Breast epithelium (tissue), 4 donors: ENCODE results near the gene TOMM22. TPM values are rescaled to one million over a fixed set of nuclear protein-coding genes. Genes with fewer than 3 reads are reported as not detected.
A peak's percentile ranks its signal among the peaks of the same experiment; 100 is the strongest.

Experiments used
- DNase-seq, 2 donors: peaks; one replicate each; pipeline ENCODE4 v3.0.0-alpha.2; 2019; ENCODE audit warnings: low spot score in 2 of 2
- H3K27ac ChIP-seq, 2 donors: fragments of 200-600 bp; sonication (generic) in 1 of 2; one replicate each; pipeline ENCODE4 v1.5.1; 2016 to 2019; ENCODE audit warnings: mild to moderate bottlenecking in 1 of 2
- H3K27me3 ChIP-seq, 2 donors: fragments of 200-600 bp; sonication (generic) in 1 of 2; one replicate each; pipeline versions ENCODE4 v1.5.1 to v1.6.0; 2017 to 2019; ENCODE audit warnings: control low read depth in 1 of 2, mild to moderate bottlenecking in 1 of 2
- H3K36me3 ChIP-seq: fragments of 200-600 bp; one replicate; pipeline ENCODE4 v1.5.1; 2019
- H3K4me1 ChIP-seq, 2 donors: fragments of 200-600 bp; sonication (generic); one replicate each; pipeline ENCODE4 v1.5.1; 2016 to 2019; ENCODE audit warnings: control low read depth in 1 of 2
- H3K4me3 ChIP-seq, 3 donors: fragments of 200-600 bp; sonication (generic); 1 replicate in 2 of 3; 2 replicates in 1 of 3; pipeline ENCODE4 v1.5.1; 2016 to 2019; ENCODE audit warnings: mild to moderate bottlenecking in 3 of 3, moderate library complexity in 2 of 3
- H3K9me3 ChIP-seq, 2 donors: fragments of 200-600 bp; sonication (generic) in 1 of 2; one replicate each; pipeline ENCODE4 v1.5.1; 2016 to 2019; ENCODE audit warnings: control low read depth in 1 of 2
- POLR2A ChIP-seq: fragments of 450-650 bp; IDR thresholded peaks from one replicate; pipeline ENCODE4 v1.6.1; 2016; ENCODE audit warnings: antibody characterized with exemption, mild to moderate bottlenecking, moderate library complexity
- POLR2AphosphoS5 ChIP-seq, 3 donors: sonication (generic); formaldehyde crosslinking; IDR thresholded peaks; one replicate each; pipeline ENCODE4 v1.6.1; 2017; ENCODE audit warnings: antibody characterized with exemption in 3 of 3
- intact Hi-C: fragments of 100-400 bp; cut with DNase I; formaldehyde crosslinking; loops from one replicate; pipeline ENCODE4 v1.15.1; 2023; ENCODE audit warnings: low total_unique reads
- total RNA-seq, 3 donors: library from RNA; depleted of rRNA; stranded (reverse); fragments of >200 nt; gene quantifications; one replicate each; pipeline ENCODE4 v1.1.0, GENCODE V29; 2016
- TF ChIP-seq, protein P1 (sequence below), 3 donors: fragments of 450-650 bp; IDR thresholded peaks; one replicate each; pipeline ENCODE4 v1.5.1; 2016 to 2017; ENCODE audit warnings: antibody characterized with exemption in 3 of 3, mild to moderate bottlenecking in 3 of 3, moderate library complexity in 3 of 3

TOMM22 gene
- total RNA-seq, 3 donors from 2014 or later = 30.6 to 37.3 (median 32.8) TPM

DNA sequence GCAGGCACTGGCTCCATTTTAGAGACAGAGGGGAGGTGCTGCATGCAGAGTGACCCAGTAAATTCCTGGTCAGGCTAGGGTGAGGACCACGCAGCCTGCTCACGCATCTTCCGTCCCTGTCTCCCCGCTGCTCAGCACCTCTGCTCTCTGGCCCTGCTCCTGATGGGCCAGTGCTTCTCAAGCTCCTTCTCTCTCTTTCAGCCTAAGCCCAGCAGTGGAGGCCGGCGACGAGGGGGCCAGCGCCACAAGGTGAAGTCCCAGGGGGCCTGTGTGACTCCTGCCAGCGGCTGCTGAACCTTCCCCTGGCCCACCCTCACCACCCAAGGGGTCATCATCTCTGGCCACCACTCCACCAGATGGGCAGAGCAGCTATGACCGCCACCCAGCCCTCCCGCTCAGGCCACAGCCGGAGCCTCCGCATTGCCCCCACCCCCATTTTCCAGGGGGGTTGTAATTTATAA lies 48.7 kb downstream of the TOMM22 start:
- Histone ChIP-seq H3K36me3 (peaks cover 18% of the 10 kb centered on the region), H3K4me3 (no peak overlapping the region), H3K9me3 (no peaks in the 10 kb centered on the region), H3K27ac (no peak overlapping the region), H3K4me1 (peaks cover 12 to 20% of the 10 kb centered on the region in 2 donors), H3K27me3 (no peaks in the 10 kb centered on the region)
- intact Hi-C loops = loop anchor here (5.0 kb wide), 1 partner anchor 562 kb away; no protein-coding TSS in a partner anchor
- DNase-seq = no peak
- TF ChIP-seq, protein P1, sequence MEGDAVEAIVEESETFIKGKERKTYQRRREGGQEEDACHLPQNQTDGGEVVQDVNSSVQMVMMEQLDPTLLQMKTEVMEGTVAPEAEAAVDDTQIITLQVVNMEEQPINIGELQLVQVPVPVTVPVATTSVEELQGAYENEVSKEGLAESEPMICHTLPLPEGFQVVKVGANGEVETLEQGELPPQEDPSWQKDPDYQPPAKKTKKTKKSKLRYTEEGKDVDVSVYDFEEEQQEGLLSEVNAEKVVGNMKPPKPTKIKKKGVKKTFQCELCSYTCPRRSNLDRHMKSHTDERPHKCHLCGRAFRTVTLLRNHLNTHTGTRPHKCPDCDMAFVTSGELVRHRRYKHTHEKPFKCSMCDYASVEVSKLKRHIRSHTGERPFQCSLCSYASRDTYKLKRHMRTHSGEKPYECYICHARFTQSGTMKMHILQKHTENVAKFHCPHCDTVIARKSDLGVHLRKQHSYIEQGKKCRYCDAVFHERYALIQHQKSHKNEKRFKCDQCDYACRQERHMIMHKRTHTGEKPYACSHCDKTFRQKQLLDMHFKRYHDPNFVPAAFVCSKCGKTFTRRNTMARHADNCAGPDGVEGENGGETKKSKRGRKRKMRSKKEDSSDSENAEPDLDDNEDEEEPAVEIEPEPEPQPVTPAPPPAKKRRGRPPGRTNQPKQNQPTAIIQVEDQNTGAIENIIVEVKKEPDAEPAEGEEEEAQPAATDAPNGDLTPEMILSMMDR (IDR thresholded peaks at IDR 0.05) = no peak
- TF ChIP-seq POLR2A = no peak
- no peak for TF ChIP-seq POLR2AphosphoS5 (IDR thresholded peaks at IDR 0.05)

DNA sequence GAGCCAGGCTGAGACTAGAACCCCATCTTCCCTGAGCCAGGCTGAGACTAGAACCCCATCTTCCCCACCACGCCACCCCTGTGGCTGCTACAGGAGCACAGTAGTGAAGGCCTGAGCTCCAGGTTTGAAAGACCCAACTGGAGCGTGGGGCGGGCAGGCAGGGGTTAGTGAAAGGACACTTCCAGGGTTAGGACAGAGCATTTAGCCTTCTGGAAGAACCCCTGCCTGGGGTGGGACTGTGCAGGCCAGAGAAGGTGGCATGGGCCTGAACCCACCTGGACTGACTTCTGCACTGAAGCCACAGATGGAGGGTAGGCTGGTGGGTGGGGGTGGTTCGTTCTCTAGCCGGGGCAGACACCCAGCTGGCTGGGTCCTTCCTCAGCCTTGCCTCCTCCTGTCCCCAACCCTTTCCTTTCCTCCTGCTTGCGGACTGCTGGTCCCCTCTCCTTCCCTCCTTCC lies 50.0 kb downstream of the TOMM22 start:
- TF ChIP-seq POLR2A = no peak
- TF ChIP-seq, protein P1 (IDR thresholded peaks at IDR 0.05) = no peak

DNA sequence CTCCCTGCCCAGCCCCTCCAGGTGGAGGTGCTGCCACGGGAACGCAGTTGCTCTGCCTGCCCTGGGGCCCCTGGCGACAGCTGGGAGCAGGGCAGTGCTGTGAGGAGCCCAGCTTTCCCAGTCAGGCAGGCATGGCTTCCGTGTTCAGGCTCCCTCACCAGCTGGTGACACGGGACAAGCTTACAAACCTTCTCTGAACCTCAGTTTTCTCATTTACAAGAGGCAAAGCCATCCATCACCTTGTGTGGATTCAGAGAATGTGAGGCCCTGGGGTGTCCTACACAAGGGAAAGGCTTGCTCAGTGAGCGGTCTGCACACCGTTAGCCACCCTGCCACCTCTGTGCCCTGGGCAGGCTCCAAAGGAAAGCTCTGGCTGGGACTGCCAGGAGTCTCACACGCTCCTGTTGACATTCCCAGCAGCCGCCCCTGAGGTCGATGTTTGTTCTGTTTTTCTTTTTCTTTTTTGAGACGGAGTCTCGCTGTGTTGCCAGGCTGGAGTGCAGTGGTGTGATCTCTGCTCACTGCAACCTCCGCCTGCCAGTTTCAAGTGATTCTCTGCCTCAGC lies 50.6 kb downstream of the TOMM22 start:
- peaks cover 20% of the 10 kb centered on the region for H3K36me3 ChIP-seq

More for the DNA sequence above, 50.0 kb downstream of the TOMM22 start:
- Histone ChIP-seq H3K4me3 (no peak overlapping the region), H3K9me3 (no peaks in the 10 kb centered on the region), H3K36me3 (peaks cover 18% of the 10 kb centered on the region), H3K4me1 (peaks cover 12 to 20% of the 10 kb centered on the region in 2 donors), H3K27ac (peak overlapping the region; percentile 81 to 87), H3K27me3 (no peaks in the 10 kb centered on the region)
- intact Hi-C loops = loop anchor here (5.0 kb wide), 1 partner anchor 561 kb away; no protein-coding TSS in a partner anchor
- DNase-seq = no peak

DNA sequence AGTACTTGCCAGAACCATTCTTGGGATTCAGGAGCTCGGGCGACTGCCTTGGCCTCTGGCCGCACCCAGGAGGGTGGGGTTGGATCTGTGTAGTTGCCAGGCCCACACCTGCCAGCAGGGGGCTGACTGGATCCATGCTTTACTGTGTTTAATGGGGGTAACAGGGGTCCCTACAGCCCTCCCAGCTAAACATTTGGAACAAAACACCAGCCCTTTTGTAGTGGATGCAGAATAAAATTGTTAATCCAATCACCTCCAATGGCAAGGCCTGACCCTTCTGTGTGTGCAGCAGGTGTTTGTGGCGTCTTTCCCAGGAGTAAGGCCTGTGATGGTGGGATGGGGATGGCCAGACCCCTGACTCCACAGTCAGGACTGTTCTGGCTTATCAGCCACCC lies 51.6 kb downstream of the TOMM22 start:
- Histone ChIP-seq H3K9me3 (no peaks in the 10 kb centered on the region), H3K36me3 (peaks cover 30% of the 10 kb centered on the region), H3K4me1 (peaks cover 12 to 20% of the 10 kb centered on the region in 2 donors), H3K27ac (peak overlapping the region; percentile 81 to 87), H3K27me3 (no peaks in the 10 kb centered on the region), H3K4me3 (no peak overlapping the region)
- TF ChIP-seq POLR2A = no peak
- TF ChIP-seq, protein P1 (IDR thresholded peaks at IDR 0.05) = peak; percentile 53 to 68 (median 55)
- peak in 1 of 3 donors; percentile 9 for TF ChIP-seq POLR2AphosphoS5 (IDR thresholded peaks at IDR 0.05)
- no peak for DNase-seq
- intact Hi-C loops = loop anchor here (5.0 kb wide), 1 partner anchor 559 kb away; no protein-coding TSS in a partner anchor

More for the DNA sequence above, 50.6 kb downstream of the TOMM22 start:
- H3K27ac ChIP-seq = peak overlapping the region; percentile 81 to 87
- TF ChIP-seq POLR2AphosphoS5 (IDR thresholded peaks at IDR 0.05) = peak in 1 of 3 donors; percentile 38
- TF ChIP-seq, protein P1 (IDR thresholded peaks at IDR 0.05) = peak in 1 of 3 donors; percentile 33
- no peak for TF ChIP-seq POLR2A
- intact Hi-C loops = loop anchor here (5.0 kb wide), 1 partner anchor 560 kb away; no protein-coding TSS in a partner anchor
- no peaks in the 10 kb centered on the region for H3K9me3 ChIP-seq
- no peak overlapping the region for H3K4me3 ChIP-seq
- H3K27me3 ChIP-seq = no peaks in the 10 kb centered on the region
- DNase-seq = peak in 1 of 2 donors; percentile 63
- peaks cover 12 to 20% of the 10 kb centered on the region in 2 donors for H3K4me1 ChIP-seq
